ENCODE measurements around the gene KMT2C.

KMT2C gene

GRCh38 chr7:152341914-152342236 is 93.9 kb downstream of the KMT2C start:
- no peak overlapping the region for H3K4me3 ChIP-seq (ENCODE audit: insufficient read depth, low read depth, low read length)
- WGBS, 2 experiments, result 96 to 99% methylated on average over 2 of the region's 2 CpGs
- H3K36me3 ChIP-seq (ENCODE audit: control insufficient read depth, insufficient read depth, low read length), result no peaks in the 10 kb centered on the region
- H3K4me1 ChIP-seq (ENCODE audit: control insufficient read depth, insufficient read depth, low read length), result no peaks in the 10 kb centered on the region
- H3K27me3 ChIP-seq (ENCODE audit: control insufficient read depth, insufficient read depth, low read length, poor library complexity, severe bottlenecking), result no peaks in the 10 kb centered on the region
- H3K27ac ChIP-seq (ENCODE audit: insufficient read depth, low read depth, low read length, poor library complexity, severe bottlenecking), result no peak overlapping the region
- H3K9me3 ChIP-seq (ENCODE audit: control insufficient read depth, low read length), result no peaks in the 10 kb centered on the region

- no peak overlapping the region for H3K27ac ChIP-seq (ENCODE audit: insufficient read depth, low read depth, low read length, poor library complexity, severe bottlenecking)
- no peaks in the 10 kb centered on the region for H3K27me3 ChIP-seq (ENCODE audit: control insufficient read depth, insufficient read depth, low read length, poor library complexity, severe bottlenecking)
- H3K4me3 ChIP-seq (ENCODE audit: insufficient read depth, low read depth, low read length), result no peak overlapping the region
- 92 to 100% methylated on average over 1 to 2 of the region's 2 CpGs for WGBS, 2 experiments
- H3K36me3 ChIP-seq (ENCODE audit: control insufficient read depth, insufficient read depth, low read length), result no peaks in the 10 kb centered on the region
- H3K9me3 ChIP-seq (ENCODE audit: control insufficient read depth, low read length), result no peaks in the 10 kb centered on the region
- H3K4me1 ChIP-seq (ENCODE audit: control insufficient read depth, insufficient read depth, low read length), result no peaks in the 10 kb centered on the region
These were observed 94.5 kb downstream of the KMT2C start for GRCh38 chr7:152341039-152341913.

- 87 to 94% methylated on average over 1 of the region's 1 CpG for WGBS, 2 experiments
- H3K4me3 ChIP-seq (ENCODE audit: insufficient read depth, low read depth, low read length), result no peak overlapping the region
- no peaks in the 10 kb centered on the region for H3K36me3 ChIP-seq (ENCODE audit: control insufficient read depth, insufficient read depth, low read length)
- no peaks in the 10 kb centered on the region for H3K9me3 ChIP-seq (ENCODE audit: control insufficient read depth, low read length)
- no peaks in the 10 kb centered on the region for H3K27me3 ChIP-seq (ENCODE audit: control insufficient read depth, insufficient read depth, low read length, poor library complexity, severe bottlenecking)
- no peaks in the 10 kb centered on the region for H3K4me1 ChIP-seq (ENCODE audit: control insufficient read depth, insufficient read depth, low read length)
- H3K27ac ChIP-seq (ENCODE audit: insufficient read depth, low read depth, low read length, poor library complexity, severe bottlenecking), result no peak overlapping the region
These were observed 95.6 kb downstream of the KMT2C start for GRCh38 chr7:152340161-152340560.

GRCh38 chr7:152338561-152338960 is 97.2 kb downstream of the KMT2C start:
- Histone ChIP-seq H3K4me3 (ENCODE audit: insufficient read depth, low read depth, low read length) (no peak overlapping the region), H3K4me1 (ENCODE audit: control insufficient read depth, insufficient read depth, low read length) (no peaks in the 10 kb centered on the region), H3K9me3 (ENCODE audit: control insufficient read depth, low read length) (no peaks in the 10 kb centered on the region), H3K27ac (ENCODE audit: insufficient read depth, low read depth, low read length, poor library complexity, severe bottlenecking) (no peak overlapping the region), H3K36me3 (ENCODE audit: control insufficient read depth, insufficient read depth, low read length) (no peaks in the 10 kb centered on the region), H3K27me3 (ENCODE audit: control insufficient read depth, insufficient read depth, low read length, poor library complexity, severe bottlenecking) (no peaks in the 10 kb centered on the region)
- WGBS, 2 experiments, result 97 to 100% methylated on average over 1 to 2 of the region's 2 CpGs

GRCh38 chr7:152336754-152337368 is 98.9 kb downstream of the KMT2C start:
- Histone ChIP-seq H3K4me1 (ENCODE audit: control insufficient read depth, insufficient read depth, low read length) (no peaks in the 10 kb centered on the region), H3K36me3 (ENCODE audit: control insufficient read depth, insufficient read depth, low read length) (no peaks in the 10 kb centered on the region), H3K9me3 (ENCODE audit: control insufficient read depth, low read length) (no peaks in the 10 kb centered on the region), H3K27ac (ENCODE audit: insufficient read depth, low read depth, low read length, poor library complexity, severe bottlenecking) (no peak overlapping the region), H3K4me3 (ENCODE audit: insufficient read depth, low read depth, low read length) (no peak overlapping the region), H3K27me3 (ENCODE audit: control insufficient read depth, insufficient read depth, low read length, poor library complexity, severe bottlenecking) (no peaks in the 10 kb centered on the region)
- WGBS, 2 experiments, result 56 to 61% methylated on average over 4 of the region's 4 CpGs

GRCh38 chr7:152335900-152336571 is 99.8 kb downstream of the KMT2C start:
- Histone ChIP-seq H3K4me3 (ENCODE audit: insufficient read depth, low read depth, low read length) (no peak overlapping the region), H3K27ac (ENCODE audit: insufficient read depth, low read depth, low read length, poor library complexity, severe bottlenecking) (no peak overlapping the region), H3K36me3 (ENCODE audit: control insufficient read depth, insufficient read depth, low read length) (no peaks in the 10 kb centered on the region), H3K4me1 (ENCODE audit: control insufficient read depth, insufficient read depth, low read length) (no peaks in the 10 kb centered on the region), H3K9me3 (ENCODE audit: control insufficient read depth, low read length) (no peaks in the 10 kb centered on the region), H3K27me3 (ENCODE audit: control insufficient read depth, insufficient read depth, low read length, poor library complexity, severe bottlenecking) (no peaks in the 10 kb centered on the region)
- WGBS, 2 experiments, result 93 to 100% methylated on average over 1 to 2 of the region's 2 CpGs

GRCh38 chr7:152333134-152333533 is 102.7 kb downstream of the KMT2C start:
- Histone ChIP-seq H3K36me3 (ENCODE audit: control insufficient read depth, insufficient read depth, low read length) (peaks cover 2% of the 10 kb centered on the region), H3K27me3 (ENCODE audit: control insufficient read depth, insufficient read depth, low read length, poor library complexity, severe bottlenecking) (no peaks in the 10 kb centered on the region), H3K27ac (ENCODE audit: insufficient read depth, low read depth, low read length, poor library complexity, severe bottlenecking) (no peak overlapping the region), H3K4me1 (ENCODE audit: control insufficient read depth, insufficient read depth, low read length) (no peaks in the 10 kb centered on the region), H3K4me3 (ENCODE audit: insufficient read depth, low read depth, low read length) (no peak overlapping the region), H3K9me3 (ENCODE audit: control insufficient read depth, low read length) (no peaks in the 10 kb centered on the region)
- WGBS, 2 experiments, result 71 to 98% methylated on average over 1 to 2 of the region's 2 CpGs

- Histone ChIP-seq H3K4me1 (ENCODE audit: control insufficient read depth, insufficient read depth, low read length) (no peaks in the 10 kb centered on the region), H3K36me3 (ENCODE audit: control insufficient read depth, insufficient read depth, low read length) (peaks cover 12% of the 10 kb centered on the region), H3K27me3 (ENCODE audit: control insufficient read depth, insufficient read depth, low read length, poor library complexity, severe bottlenecking) (no peaks in the 10 kb centered on the region), H3K9me3 (ENCODE audit: control insufficient read depth, low read length) (no peaks in the 10 kb centered on the region), H3K27ac (ENCODE audit: insufficient read depth, low read depth, low read length, poor library complexity, severe bottlenecking) (no peak overlapping the region), H3K4me3 (ENCODE audit: insufficient read depth, low read depth, low read length) (no peak overlapping the region)
- 100% methylated on average over 1 to 2 of the region's 2 CpGs for WGBS, 2 experiments
These were observed 105.0 kb downstream of the KMT2C start for GRCh38 chr7:152330827-152331226.

- H3K27me3 ChIP-seq (ENCODE audit: control insufficient read depth, insufficient read depth, low read length, poor library complexity, severe bottlenecking), result no peaks in the 10 kb centered on the region
- peaks cover 12% of the 10 kb centered on the region for H3K36me3 ChIP-seq (ENCODE audit: control insufficient read depth, insufficient read depth, low read length)
- no peak overlapping the region for H3K4me3 ChIP-seq (ENCODE audit: insufficient read depth, low read depth, low read length)
- 90 to 99% methylated on average over 2 of the region's 2 CpGs for WGBS, 2 experiments
- no peak overlapping the region for H3K27ac ChIP-seq (ENCODE audit: insufficient read depth, low read depth, low read length, poor library complexity, severe bottlenecking)
- H3K4me1 ChIP-seq (ENCODE audit: control insufficient read depth, insufficient read depth, low read length), result no peaks in the 10 kb centered on the region
- H3K9me3 ChIP-seq (ENCODE audit: control insufficient read depth, low read length), result no peaks in the 10 kb centered on the region
These were observed 106.3 kb downstream of the KMT2C start for GRCh38 chr7:152329469-152329868.

GRCh38 chr7:152328234-152328633 is 107.6 kb downstream of the KMT2C start:
- WGBS, 2 experiments, result 91 to 95% methylated on average over 1 of the region's 1 CpG
- H3K4me1 ChIP-seq (ENCODE audit: control insufficient read depth, insufficient read depth, low read length), result no peaks in the 10 kb centered on the region
- H3K4me3 ChIP-seq (ENCODE audit: insufficient read depth, low read depth, low read length), result no peak overlapping the region
- no peaks in the 10 kb centered on the region for H3K27me3 ChIP-seq (ENCODE audit: control insufficient read depth, insufficient read depth, low read length, poor library complexity, severe bottlenecking)
- H3K9me3 ChIP-seq (ENCODE audit: control insufficient read depth, low read length), result no peaks in the 10 kb centered on the region
- H3K27ac ChIP-seq (ENCODE audit: insufficient read depth, low read depth, low read length, poor library complexity, severe bottlenecking), result no peak overlapping the region
- H3K36me3 ChIP-seq (ENCODE audit: control insufficient read depth, insufficient read depth, low read length), result peaks cover 12% of the 10 kb centered on the region

Data from ectodermal cell (in vitro differentiated cells).